Activated naive CD4-positive, alpha-beta T cell treated with anti-CD3 and anti-CD28 coated beads, Interleukin-2, amount 50 U/mL, for 24 hours (primary cell): Measurements from ENCODE around the gene DEPP1.
A peak's percentile ranks its signal among the peaks of the same experiment; 100 is the strongest.

Source experiments
- H3K27ac Mint-ChIP-seq: one replicate; pipeline ENCODE4 v1.8.0; 2021; ENCODE audit warnings: mild to moderate bottlenecking, mixed read lengths
- H3K27me3 Mint-ChIP-seq: one replicate; pipeline ENCODE4 v1.8.0; 2021; ENCODE audit warnings: mixed read lengths
- H3K36me3 Mint-ChIP-seq: one replicate; pipeline ENCODE4 v1.8.0; 2021; ENCODE audit warnings: mixed read lengths
- H3K4me1 Mint-ChIP-seq: one replicate; pipeline ENCODE4 v1.8.0; 2021; ENCODE audit warnings: mixed read lengths
- H3K4me3 Mint-ChIP-seq: one replicate; pipeline ENCODE4 v1.8.0; 2021; ENCODE audit warnings: mild to moderate bottlenecking, mixed read lengths
- H3K9me3 Mint-ChIP-seq: one replicate; pipeline ENCODE4 v1.8.0; 2021; ENCODE audit warnings: mixed read lengths

DEPP1 gene

GRCh38 chr10:44995914-44996669 is 17.5 kb upstream of the DEPP1 start:
- Mint-ChIP-seq H3K4me1 (peaks cover 30% of the 10 kb centered on the region), H3K27me3 (no peaks in the 10 kb centered on the region), H3K36me3 (peaks cover 7% of the 10 kb centered on the region), H3K4me3 (no peak overlapping the region), H3K27ac (peak overlapping the region; percentile 38), H3K9me3 (peaks cover 11% of the 10 kb centered on the region)

DNA sequence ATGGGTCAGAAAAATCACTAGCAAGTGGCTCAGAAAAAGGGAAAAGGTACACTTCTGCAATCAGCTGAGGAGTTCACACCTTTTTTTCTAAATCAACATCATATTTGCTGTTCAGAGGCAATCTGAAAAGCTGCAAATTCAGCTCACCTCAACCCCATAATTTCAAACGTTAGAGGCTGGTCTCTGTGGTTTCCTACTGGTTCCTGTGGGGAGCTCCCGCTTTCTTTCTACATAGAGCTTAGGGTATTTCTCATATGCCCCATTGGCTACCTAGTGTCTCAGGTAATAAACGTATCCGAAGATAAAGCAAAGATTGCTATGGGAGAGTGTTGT is 16.9 kb upstream of the DEPP1 start:
- Mint-ChIP-seq H3K27ac (peak overlapping the region; percentile 38), H3K27me3 (no peaks in the 10 kb centered on the region), H3K4me1 (peaks cover 28% of the 10 kb centered on the region), H3K4me3 (no peak overlapping the region), H3K36me3 (peaks cover 7% of the 10 kb centered on the region), H3K9me3 (peaks cover 11% of the 10 kb centered on the region)

DNA sequence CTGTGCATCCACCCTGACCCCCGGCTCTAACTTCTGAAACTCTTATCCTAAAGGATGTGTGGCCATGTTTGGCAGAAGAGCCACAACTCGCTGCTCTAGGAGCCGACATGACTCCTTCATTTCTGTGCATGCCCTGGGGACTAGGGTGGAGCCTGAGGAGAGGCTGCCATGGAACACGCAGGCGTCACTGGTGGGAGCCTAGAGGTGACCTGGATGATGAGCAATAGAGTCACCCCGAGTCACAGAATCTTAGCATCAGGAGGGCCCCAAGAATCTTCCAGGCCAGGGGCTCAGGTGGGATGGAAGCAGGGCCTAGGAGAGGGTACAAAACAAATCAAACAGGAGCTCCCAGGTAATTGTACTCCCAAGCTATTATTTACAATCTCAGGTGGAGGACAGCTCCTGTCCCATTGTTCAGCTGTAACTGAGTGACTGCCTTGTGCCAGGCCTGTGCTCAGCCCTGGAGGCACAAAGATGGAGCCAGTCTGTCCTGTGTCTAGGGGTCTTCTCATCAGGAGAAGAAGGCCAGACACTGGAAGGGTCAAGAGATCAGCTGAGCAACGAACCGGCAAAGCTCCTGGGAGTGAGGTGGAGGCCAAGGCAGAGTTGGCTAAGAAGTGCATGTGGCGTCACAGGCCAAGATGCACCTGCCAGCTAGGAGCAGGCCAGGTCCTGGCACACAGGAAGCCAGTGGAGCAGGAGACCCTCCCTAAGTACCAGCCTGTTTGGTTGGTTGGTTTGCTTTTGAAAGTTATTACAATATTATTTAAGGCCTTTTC is 16.3 kb upstream of the DEPP1 start:
- peaks cover 22% of the 10 kb centered on the region for H3K4me1 Mint-ChIP-seq
- no peak overlapping the region for H3K4me3 Mint-ChIP-seq
- H3K27ac Mint-ChIP-seq = no peak overlapping the region
- no peaks in the 10 kb centered on the region for H3K27me3 Mint-ChIP-seq
- peaks cover 4% of the 10 kb centered on the region for H3K36me3 Mint-ChIP-seq
- H3K9me3 Mint-ChIP-seq = peaks cover 7% of the 10 kb centered on the region

DNA sequence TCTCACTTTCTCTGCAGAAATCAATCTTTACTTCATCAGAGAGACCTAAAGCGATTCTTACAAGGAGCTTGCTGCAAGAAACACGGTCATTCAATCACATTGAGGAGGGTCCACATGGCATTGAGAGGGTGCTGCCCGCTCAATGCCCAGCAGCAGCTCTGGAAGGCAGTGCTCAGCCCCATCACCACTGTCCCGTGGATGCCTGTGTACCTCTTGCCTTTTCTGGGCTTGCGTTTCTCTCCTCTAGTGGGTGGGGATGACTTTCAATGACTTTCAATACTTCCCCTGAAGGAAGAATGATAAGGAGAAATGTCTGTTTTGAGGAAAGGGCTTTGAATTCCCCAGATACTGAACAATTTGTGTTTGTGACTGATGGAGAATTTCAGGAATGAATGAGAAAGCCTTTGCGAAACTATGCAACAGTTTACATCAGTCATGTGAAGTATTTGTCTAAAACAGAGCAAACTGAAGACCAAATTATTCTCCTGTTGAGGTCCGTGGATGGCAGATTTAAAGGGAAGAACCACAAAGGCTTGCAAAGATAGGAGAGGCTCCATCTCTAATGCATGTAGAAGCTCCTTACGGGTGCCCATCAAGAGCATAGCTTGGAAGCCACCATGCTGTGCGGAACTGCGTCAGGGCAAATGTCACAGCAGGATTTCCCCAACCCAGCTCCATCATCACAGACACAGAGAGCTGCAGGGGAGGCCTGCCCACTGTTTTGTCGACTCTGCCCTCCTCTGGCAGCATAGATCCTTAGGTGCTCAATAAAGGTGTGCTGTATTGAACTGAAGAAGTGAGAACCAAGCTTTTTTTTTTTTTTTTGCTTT is 15.5 kb upstream of the DEPP1 start:
- no peak overlapping the region for H3K4me3 Mint-ChIP-seq
- H3K4me1 Mint-ChIP-seq = peaks cover 17% of the 10 kb centered on the region
- peaks cover 1% of the 10 kb centered on the region for H3K36me3 Mint-ChIP-seq
- H3K27ac Mint-ChIP-seq = no peak overlapping the region
- H3K9me3 Mint-ChIP-seq = no peaks in the 10 kb centered on the region
- H3K27me3 Mint-ChIP-seq = no peaks in the 10 kb centered on the region

DNA sequence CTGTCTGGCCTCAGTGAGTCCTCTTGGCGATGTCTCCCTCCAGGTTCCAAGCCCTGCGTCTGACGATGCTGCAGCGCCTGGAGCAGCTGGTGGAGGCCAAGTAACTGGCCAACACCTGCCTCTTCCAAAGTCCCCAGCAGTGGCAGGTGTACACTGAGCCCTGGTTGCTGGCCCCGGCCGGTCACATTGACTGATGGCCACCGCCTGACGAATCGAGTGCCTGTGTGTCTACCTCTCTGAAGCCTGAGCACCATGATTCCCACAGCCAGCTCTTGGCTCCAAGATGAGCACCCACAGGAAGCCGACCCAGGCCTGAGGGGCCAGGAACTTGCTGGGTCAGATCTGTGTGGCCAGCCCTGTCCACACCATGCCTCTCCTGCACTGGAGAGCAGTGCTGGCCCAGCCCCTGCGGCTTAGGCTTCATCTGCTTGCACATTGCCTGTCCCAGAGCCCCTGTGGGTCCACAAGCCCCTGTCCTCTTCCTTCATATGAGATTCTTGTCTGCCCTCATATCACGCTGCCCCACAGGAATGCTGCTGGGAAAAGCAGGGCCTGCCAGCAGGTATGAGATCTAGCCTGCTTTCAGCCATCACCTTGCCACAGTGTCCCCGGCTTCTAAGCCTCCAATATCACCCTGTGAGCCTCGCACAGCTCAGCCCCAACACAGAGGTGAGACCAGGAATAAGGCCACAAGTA is 14.8 kb upstream of the DEPP1 start:
- peaks cover 1% of the 10 kb centered on the region for H3K36me3 Mint-ChIP-seq
- H3K4me3 Mint-ChIP-seq = no peak overlapping the region
- no peaks in the 10 kb centered on the region for H3K9me3 Mint-ChIP-seq
- peaks cover 2% of the 10 kb centered on the region for H3K27me3 Mint-ChIP-seq
- H3K4me1 Mint-ChIP-seq = peaks cover 17% of the 10 kb centered on the region
- H3K27ac Mint-ChIP-seq = no peak overlapping the region

- H3K27ac Mint-ChIP-seq = no peak overlapping the region
- H3K4me1 Mint-ChIP-seq = peaks cover 17% of the 10 kb centered on the region
- H3K36me3 Mint-ChIP-seq = peaks cover 1% of the 10 kb centered on the region
- peaks cover 2% of the 10 kb centered on the region for H3K27me3 Mint-ChIP-seq
- H3K4me3 Mint-ChIP-seq = no peak overlapping the region
- no peaks in the 10 kb centered on the region for H3K9me3 Mint-ChIP-seq
Measured at GRCh38 chr10:44992732-44993225, 14.2 kb upstream of the DEPP1 start.

GRCh38 chr10:44992070-44992731 is 13.6 kb upstream of the DEPP1 start:
- Mint-ChIP-seq H3K27ac (no peak overlapping the region), H3K4me1 (peaks cover 17% of the 10 kb centered on the region)

DNA sequence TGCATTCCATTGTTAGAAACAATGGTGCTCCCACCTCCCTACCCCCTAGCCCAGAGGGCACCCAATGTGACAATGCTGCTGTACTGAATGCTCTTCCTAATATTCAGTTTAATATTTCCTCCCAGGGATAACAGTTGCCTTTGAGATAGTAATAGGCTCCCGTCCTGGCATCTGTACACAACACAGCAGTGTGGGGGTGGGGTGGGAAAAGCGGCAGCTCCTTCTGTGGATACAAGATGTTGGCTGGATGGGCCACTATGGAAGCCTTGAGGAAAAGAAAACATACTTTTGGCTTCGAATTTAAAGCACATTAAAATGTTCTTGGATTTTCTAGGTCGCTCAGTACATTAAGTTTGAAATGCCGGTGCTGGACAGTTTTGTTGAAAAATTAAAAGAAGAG is 13.0 kb upstream of the DEPP1 start:
- Mint-ChIP-seq H3K27ac (no peak overlapping the region), H3K9me3 (no peaks in the 10 kb centered on the region), H3K36me3 (peaks cover 1% of the 10 kb centered on the region), H3K27me3 (peaks cover 2% of the 10 kb centered on the region), H3K4me3 (no peak overlapping the region), H3K4me1 (peaks cover 14% of the 10 kb centered on the region)

More at GRCh38 chr10:44992070-44992731, 13.6 kb upstream of the DEPP1 start:
- peaks cover 2% of the 10 kb centered on the region for H3K27me3 Mint-ChIP-seq
- H3K9me3 Mint-ChIP-seq = no peaks in the 10 kb centered on the region
- H3K4me3 Mint-ChIP-seq = no peak overlapping the region
- H3K36me3 Mint-ChIP-seq = peaks cover 1% of the 10 kb centered on the region

GRCh38 chr10:44990965-44991364 is 12.4 kb upstream of the DEPP1 start:
- Mint-ChIP-seq H3K4me3 (no peak overlapping the region), H3K36me3 (peaks cover 1% of the 10 kb centered on the region), H3K27ac (no peak overlapping the region), H3K27me3 (peaks cover 2% of the 10 kb centered on the region), H3K4me1 (peaks cover 11% of the 10 kb centered on the region), H3K9me3 (no peaks in the 10 kb centered on the region)

DNA sequence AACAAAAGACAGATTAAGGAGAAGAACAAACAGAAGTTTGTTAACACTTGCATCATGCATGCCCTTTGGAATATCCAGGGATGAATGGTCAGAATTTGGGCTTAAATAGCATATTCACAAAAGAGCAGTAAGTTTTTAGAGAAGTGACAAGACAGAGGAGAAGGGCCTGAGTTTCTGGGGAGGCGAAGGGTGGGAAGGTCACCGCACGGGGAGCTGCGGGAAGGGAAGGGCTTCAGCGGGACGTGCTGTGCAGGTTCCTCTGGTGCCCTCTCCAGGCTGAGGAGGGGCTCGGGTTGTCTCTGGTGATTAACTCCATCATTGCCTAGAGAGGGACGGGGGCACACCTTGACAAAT is 11.7 kb upstream of the DEPP1 start:
- no peak overlapping the region for H3K4me3 Mint-ChIP-seq
- H3K27me3 Mint-ChIP-seq = peaks cover 2% of the 10 kb centered on the region
- peaks cover 4% of the 10 kb centered on the region for H3K4me1 Mint-ChIP-seq
- no peaks in the 10 kb centered on the region for H3K9me3 Mint-ChIP-seq
- no peak overlapping the region for H3K27ac Mint-ChIP-seq
- peaks cover 1% of the 10 kb centered on the region for H3K36me3 Mint-ChIP-seq

- Mint-ChIP-seq H3K36me3 (peaks cover 1% of the 10 kb centered on the region), H3K27ac (no peak overlapping the region), H3K4me3 (no peak overlapping the region), H3K4me1 (no peaks in the 10 kb centered on the region), H3K27me3 (peaks cover 2% of the 10 kb centered on the region), H3K9me3 (no peaks in the 10 kb centered on the region)
Measured at GRCh38 chr10:44989597-44990301, 11.1 kb upstream of the DEPP1 start.

DNA sequence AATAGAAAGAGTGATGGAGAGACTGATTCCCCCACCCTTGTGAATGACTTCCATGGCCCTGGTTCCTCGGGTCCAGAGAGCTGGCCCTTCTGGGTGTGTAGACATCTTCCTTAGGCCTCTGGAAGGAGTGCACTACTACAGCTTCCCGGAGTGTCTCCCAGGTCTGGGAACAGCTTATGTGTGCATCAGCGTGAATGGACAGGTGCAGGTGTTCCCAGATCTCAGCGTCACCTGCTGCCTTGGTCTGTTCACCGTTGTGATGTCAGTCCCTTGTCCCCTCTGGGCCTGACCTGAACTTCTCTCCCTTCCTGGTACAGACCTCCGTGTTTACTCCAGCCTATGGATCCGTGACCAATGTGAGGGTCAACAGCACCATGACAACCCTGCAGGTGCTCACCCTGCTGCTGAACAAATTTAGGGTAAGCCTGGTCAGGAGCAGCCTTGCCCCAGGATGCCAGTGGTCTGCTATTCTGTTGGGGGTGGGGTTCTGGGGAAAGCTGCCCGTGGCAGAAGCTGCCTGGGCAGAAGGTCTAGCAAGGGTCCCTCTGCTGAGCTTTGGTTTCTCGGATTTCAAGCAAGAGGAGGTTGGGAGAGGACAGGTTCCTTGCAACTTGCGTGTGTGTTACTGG is 10.5 kb upstream of the DEPP1 start:
- Mint-ChIP-seq H3K4me1 (no peaks in the 10 kb centered on the region), H3K27ac (no peak overlapping the region), H3K4me3 (no peak overlapping the region), H3K9me3 (no peaks in the 10 kb centered on the region), H3K27me3 (peaks cover 2% of the 10 kb centered on the region), H3K36me3 (peaks cover 1% of the 10 kb centered on the region)

DNA sequence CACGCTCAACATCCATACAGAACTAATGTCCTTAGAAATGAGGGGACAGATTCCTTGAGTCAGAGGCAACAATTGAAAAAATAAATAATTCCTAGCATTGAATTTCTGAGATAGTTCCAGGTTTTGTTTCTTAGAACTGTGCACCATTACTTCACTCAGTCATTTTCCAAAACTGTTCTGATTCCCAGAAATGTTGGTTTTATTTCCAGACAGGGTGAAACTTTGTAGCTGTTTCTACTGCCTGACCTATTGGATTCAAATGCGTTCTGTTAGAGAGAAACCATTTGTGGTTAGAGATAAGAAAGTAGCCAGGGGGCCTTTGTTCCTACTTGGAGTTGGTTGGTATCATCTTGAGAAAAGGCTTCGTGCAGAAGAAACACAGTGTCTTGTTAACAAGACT is 8.1 kb upstream of the DEPP1 start:
- Mint-ChIP-seq H3K4me3 (no peak overlapping the region), H3K4me1 (no peaks in the 10 kb centered on the region), H3K9me3 (no peaks in the 10 kb centered on the region), H3K27me3 (peaks cover 2% of the 10 kb centered on the region), H3K27ac (no peak overlapping the region), H3K36me3 (peaks cover under 1% of the 10 kb centered on the region)

- Mint-ChIP-seq H3K4me3 (no peak overlapping the region), H3K9me3 (no peaks in the 10 kb centered on the region), H3K4me1 (no peaks in the 10 kb centered on the region), H3K27ac (no peak overlapping the region), H3K36me3 (no peaks in the 10 kb centered on the region), H3K27me3 (peaks cover 2% of the 10 kb centered on the region)
Measured at GRCh38 chr10:44986179-44986578, 7.6 kb upstream of the DEPP1 start.
